SK-N-SH treated with all-trans-retinoic acid at 6 μM for 48 hours (cell line): ENCODE results near the gene BNC2.

Source experiments
- ATAC-seq: fragments of 200-7000 bp; cut with Tn5 transposase; 3 replicates; pipeline ENCODE4 v1.9.1; 2020; ENCODE audit warnings: mild to moderate bottlenecking, moderate library complexity
- ARNTL ChIP-seq: fragments of 450-650 bp; formaldehyde crosslinking; IDR thresholded peaks from 2 replicates; pipeline ENCODE4 v1.5.0; 2020; ENCODE audit warnings: low read depth, mild to moderate bottlenecking, moderate library complexity, borderline replicate concordance
- BACH2 ChIP-seq: fragments of 250-450 bp; sonication (Bioruptor Pico); IDR thresholded peaks from 2 replicates; pipeline ENCODE4 v1.9.0; 2021; ENCODE audit warnings: mild to moderate bottlenecking, borderline replicate concordance
- CREB5 ChIP-seq: fragments of 250-450 bp; sonication (Bioruptor Pico); IDR thresholded peaks from 2 replicates; pipeline ENCODE4 v1.5.1; 2020; ENCODE audit warnings: low read depth, mild to moderate bottlenecking, moderate library complexity
- CSDC2 ChIP-seq: fragments of 250-450 bp; sonication (Bioruptor Pico); IDR thresholded peaks from 2 replicates; pipeline ENCODE4 v1.5.0; 2020; ENCODE audit warnings: mild to moderate bottlenecking, moderate library complexity
- CSRNP3 ChIP-seq: fragments of 250-450 bp; sonication (Bioruptor Pico); IDR thresholded peaks from 2 replicates; pipeline ENCODE4 v1.5.1; 2021; ENCODE audit warnings: mild to moderate bottlenecking, moderate library complexity
- ESRRG ChIP-seq: fragments of 250-450 bp; sonication (Bioruptor Pico); IDR thresholded peaks from 2 replicates; pipeline ENCODE4 v1.6.1; 2021; ENCODE audit warnings: mild to moderate bottlenecking
- GLIS3 ChIP-seq: fragments of 250-450 bp; sonication (Bioruptor Pico); IDR thresholded peaks from 2 replicates; pipeline ENCODE4 v1.5.0; 2020; ENCODE audit warnings: mild to moderate bottlenecking, moderate library complexity
- ISL1 ChIP-seq: fragments of 250-450 bp; sonication (Bioruptor Pico); IDR thresholded peaks from 2 replicates; pipeline ENCODE4 v2.1.2; 2022; ENCODE audit warnings: mild to moderate bottlenecking, moderate library complexity
- OSR1 ChIP-seq: fragments of 250-450 bp; sonication (Bioruptor Pico); IDR thresholded peaks from 2 replicates; pipeline ENCODE4 v1.8.0; 2022; ENCODE audit warnings: moderate library complexity, mild to moderate bottlenecking, inconsistent platforms
- PATZ1 ChIP-seq: fragments of 250-450 bp; sonication (Bioruptor Pico); IDR thresholded peaks from 2 replicates; pipeline ENCODE4 v1.8.0; 2020; ENCODE audit warnings: mild to moderate bottlenecking, moderate library complexity, borderline replicate concordance
- POU6F1 ChIP-seq: fragments of 250-450 bp; sonication (Bioruptor Pico); IDR thresholded peaks from 2 replicates; pipeline ENCODE4 v1.8.0; 2021; ENCODE audit warnings: low read depth, mild to moderate bottlenecking, moderate library complexity, borderline replicate concordance
- PPARA ChIP-seq: fragments of 250-450 bp; sonication (Bioruptor Pico); IDR thresholded peaks from 2 replicates; pipeline ENCODE4 v1.5.0; 2020; ENCODE audit warnings: mild to moderate bottlenecking, borderline replicate concordance
- RARB ChIP-seq: fragments of 250-450 bp; sonication (Bioruptor Pico); IDR thresholded peaks from 2 replicates; pipeline ENCODE4 v1.8.0; 2021; ENCODE audit warnings: mild to moderate bottlenecking, moderate library complexity
- SNAI2 ChIP-seq: fragments of 250-450 bp; sonication (Bioruptor Pico); IDR thresholded peaks from 2 replicates; pipeline ENCODE4 v1.5.0; 2020; ENCODE audit warnings: mild to moderate bottlenecking, moderate library complexity
- TCF4 ChIP-seq: fragments of 250-450 bp; sonication (Bioruptor Pico); IDR thresholded peaks from 2 replicates; pipeline ENCODE4 v1.8.0; 2021; ENCODE audit warnings: mild to moderate bottlenecking, moderate library complexity, borderline replicate concordance
- TOX ChIP-seq: fragments of 250-450 bp; sonication (Bioruptor Pico); IDR thresholded peaks from 2 replicates; pipeline ENCODE4 v1.8.0; 2021; ENCODE audit warnings: mild to moderate bottlenecking, moderate library complexity, borderline replicate concordance
- ZFP3 ChIP-seq: fragments of 250-450 bp; sonication (Bioruptor Pico); IDR thresholded peaks from 2 replicates; pipeline ENCODE4 v1.5.0; 2020; ENCODE audit warnings: mild to moderate bottlenecking, moderate library complexity
- ZFP30 ChIP-seq: fragments of 450-650 bp; formaldehyde crosslinking; IDR thresholded peaks from 2 replicates; pipeline ENCODE4 v1.5.0; 2022; ENCODE audit warnings: mild to moderate bottlenecking, moderate library complexity
- ZNF565 ChIP-seq: fragments of 450-650 bp; formaldehyde crosslinking; conservative IDR thresholded peaks from 2 replicates; pipeline ENCODE4 v1.5.0; 2020; ENCODE audit warnings: low read depth, mild to moderate bottlenecking, moderate library complexity
- ZNF70 ChIP-seq: fragments of 450-650 bp; formaldehyde crosslinking; IDR thresholded peaks from 2 replicates; pipeline ENCODE4 v1.5.0; 2020; ENCODE audit warnings: mild to moderate bottlenecking, moderate library complexity
- ZNF8 ChIP-seq: fragments of 450-650 bp; formaldehyde crosslinking; IDR thresholded peaks from 2 replicates; pipeline ENCODE4 v1.5.0; 2020; ENCODE audit warnings: mild to moderate bottlenecking, moderate library complexity

The BNC2 gene

DNA sequence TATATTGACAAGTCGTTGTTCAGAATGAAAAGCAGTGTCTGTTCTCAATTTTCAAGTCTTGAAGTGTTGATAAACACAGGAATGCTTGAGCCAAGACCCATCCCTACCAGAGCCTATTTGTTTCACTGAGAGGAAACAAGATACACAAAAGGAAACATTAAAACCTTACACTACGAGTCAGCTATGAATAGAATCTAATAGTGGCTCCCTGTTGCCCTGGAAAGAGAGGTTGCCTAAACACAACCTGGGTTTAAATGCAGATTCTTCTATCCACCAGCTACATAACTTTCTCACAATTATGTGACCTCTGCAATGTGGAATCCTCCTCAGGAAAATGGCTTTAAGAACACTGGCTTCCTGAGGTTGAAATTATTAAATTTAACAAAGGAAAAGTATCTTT lies 29.1 kb upstream of the BNC2 start (continued):
- no peak for TF ChIP-seq POU6F1
- no peak for TF ChIP-seq ISL1
- TF ChIP-seq ZNF70, result no peak
- TF ChIP-seq ZNF565, result no peak
- TF ChIP-seq PPARA (CRISPR knock-in tag), result no peak
- no peak for TF ChIP-seq ZFP3 (CRISPR knock-in tag)

GRCh38 chr9:16898464-16898863 lies 28.0 kb upstream of the BNC2 start:
- ATAC-seq, result peak; percentile 24; the same call in 1 of the 3 replicates
- TF ChIP-seq GLIS3 (CRISPR knock-in tag) (no peak), CSDC2 (CRISPR knock-in tag) (no peak), CSRNP3 (CRISPR knock-in tag) (no peak), ZFP30 (CRISPR knock-in tag) (no peak), ZNF565 (no peak), TCF4 (CRISPR knock-in tag) (no peak), OSR1 (no peak), BACH2 (no peak), PPARA (CRISPR knock-in tag) (no peak), ZNF8 (no peak), POU6F1 (no peak), CREB5 (CRISPR knock-in tag) (no peak), ARNTL (CRISPR knock-in tag) (no peak), RARB (CRISPR knock-in tag) (no peak)

- TF ChIP-seq ZNF565, result no peak
- ATAC-seq, result no peak
Measured at GRCh38 chr9:16888594-16888993, 18.1 kb upstream of the BNC2 start.

GRCh38 chr9:16885931-16886330 lies 15.5 kb upstream of the BNC2 start:
- ATAC-seq, result no peak
- TF ChIP-seq TCF4 (CRISPR knock-in tag) (no peak), ARNTL (CRISPR knock-in tag) (no peak), OSR1 (no peak), BACH2 (no peak), TOX (no peak), ESRRG (CRISPR knock-in tag) (no peak), ZNF565 (no peak), CSRNP3 (CRISPR knock-in tag) (no peak), POU6F1 (no peak), SNAI2 (CRISPR knock-in tag) (no peak), ZNF70 (no peak), CSDC2 (CRISPR knock-in tag) (no peak), ZFP3 (CRISPR knock-in tag) (no peak), PATZ1 (CRISPR knock-in tag) (no peak), ISL1 (no peak)
